NOMO-1 (cell line): Measurements from ENCODE around the gene SLC46A2.

Source experiments
- DNase-seq, 2 experiments: peaks; one replicate each; lab custom pipeline; 2025; ENCODE audit not compliant: unreplicated experiment in 2 of 2; lab: John Stamatoyannopoulos, UW

The SLC46A2 gene

DNA sequence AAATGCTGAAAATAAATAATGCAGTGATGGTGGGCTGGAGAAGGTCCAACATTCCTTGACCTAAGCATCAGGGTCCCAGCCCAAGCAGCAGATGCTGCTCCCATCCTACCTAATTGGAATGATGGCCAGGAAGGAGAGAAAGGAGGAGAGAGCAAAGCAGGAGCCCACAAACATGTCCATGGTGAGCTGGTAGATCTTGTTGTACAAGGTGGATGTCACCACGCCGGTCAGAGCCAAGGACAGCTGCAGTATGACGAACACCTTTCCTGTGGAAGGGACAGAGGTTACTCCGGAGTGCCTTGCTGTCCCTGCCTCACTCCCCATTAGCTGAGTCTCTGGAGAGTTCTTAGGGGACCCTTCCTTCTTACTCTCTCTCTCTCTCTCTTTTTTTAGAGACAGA is 4.3 kb downstream of the SLC46A2 start:
- no peak for DNase-seq

- DNase-seq: no peak
These were observed 5.4 kb downstream of the SLC46A2 start for GRCh38 chr9:112885324-112885723.

GRCh38 chr9:112884721-112885120 is 6.0 kb downstream of the SLC46A2 start:
- DNase-seq: no peak

GRCh38 chr9:112884101-112884500 is 6.6 kb downstream of the SLC46A2 start:
- DNase-seq: no peak

GRCh38 chr9:112881331-112881730 is 9.3 kb downstream of the SLC46A2 start:
- DNase-seq: no peak

DNA sequence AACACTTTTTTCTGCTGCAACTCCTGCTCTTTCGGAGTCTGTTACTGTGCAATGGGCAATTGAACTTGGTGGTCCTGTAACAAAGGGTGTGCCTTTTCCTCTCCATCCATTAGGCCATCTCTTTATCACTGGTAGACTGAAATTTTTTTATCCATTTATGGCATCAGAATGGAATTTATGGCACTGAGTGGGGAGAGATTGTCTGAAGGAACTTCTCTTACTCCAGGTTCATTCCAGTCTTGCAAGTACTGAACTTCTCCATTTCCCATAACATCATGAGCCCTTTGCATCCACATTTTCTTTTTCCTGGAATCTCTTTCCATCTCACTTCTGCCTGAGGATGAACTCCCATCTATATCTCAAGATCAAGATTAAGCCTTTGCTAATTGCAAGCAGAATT is 10.0 kb downstream of the SLC46A2 start:
- DNase-seq: no peak

DNA sequence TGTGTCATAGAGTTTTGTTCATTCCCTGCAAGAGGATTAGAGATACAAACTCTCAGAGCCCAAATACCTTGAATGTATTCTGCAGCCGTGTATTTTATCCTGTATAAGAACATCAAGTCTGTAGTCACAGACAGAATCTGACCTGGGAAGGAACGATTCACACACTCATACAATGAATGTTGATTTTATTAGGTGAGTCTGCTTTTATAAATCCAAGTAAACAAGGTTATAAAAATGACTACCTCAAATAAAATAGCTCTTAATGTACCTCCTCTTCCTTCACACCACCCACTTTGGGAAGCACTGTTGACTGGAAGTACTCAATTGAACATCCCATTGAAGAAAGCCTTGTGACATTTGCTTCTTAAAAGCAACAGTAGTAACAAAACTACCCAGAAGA is 11.9 kb downstream of the SLC46A2 start:
- no peak for DNase-seq

GRCh38 chr9:112873773-112874405 is 16.8 kb downstream of the SLC46A2 start:
- no peak for DNase-seq

DNA sequence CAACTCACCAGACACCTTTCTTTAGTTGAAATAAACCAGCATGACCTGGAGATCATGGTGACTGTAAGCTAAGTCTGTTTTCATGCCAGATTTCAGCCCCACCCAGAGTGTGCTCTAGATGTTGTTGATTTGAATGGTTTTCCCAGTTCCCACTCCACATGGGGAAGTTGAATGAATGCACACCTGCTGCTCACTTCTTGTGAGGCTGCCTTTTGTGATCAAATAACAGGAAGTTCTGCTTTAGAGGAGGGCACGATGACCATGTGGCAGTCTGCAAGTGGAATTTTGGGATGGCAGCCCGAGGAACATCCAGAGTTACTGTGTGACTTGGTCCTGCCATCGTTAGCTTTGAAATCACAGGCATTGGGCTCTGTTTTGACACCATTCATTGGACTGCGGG is 18.7 kb downstream of the SLC46A2 start:
- no peak for DNase-seq

GRCh38 chr9:112870556-112870955 is 20.1 kb downstream of the SLC46A2 start:
- DNase-seq: no peak

DNA sequence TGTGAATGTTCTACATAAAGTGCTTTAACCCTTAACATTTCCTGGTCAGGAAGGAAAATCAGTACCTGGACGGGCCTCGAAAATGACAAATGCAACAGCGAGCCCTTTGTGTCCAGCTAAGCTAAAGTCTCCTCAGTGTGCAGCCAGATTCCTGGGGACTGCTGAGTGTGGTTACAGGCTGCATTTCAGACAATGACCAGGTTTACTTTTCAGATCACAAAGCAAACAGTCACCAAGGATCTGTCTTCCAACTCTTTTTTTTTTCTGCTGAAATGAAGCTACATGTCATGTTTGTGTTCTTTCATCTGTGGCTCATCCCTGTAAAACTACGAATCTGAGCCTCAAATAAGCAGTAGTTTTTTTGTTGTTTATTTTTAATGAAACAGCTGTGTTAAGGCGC is 20.8 kb downstream of the SLC46A2 start:
- DNase-seq: no peak

GRCh38 chr9:112869041-112869529 is 21.6 kb downstream of the SLC46A2 start:
- no peak for DNase-seq

- DNase-seq: no peak
These were observed 22.2 kb downstream of the SLC46A2 start for GRCh38 chr9:112868461-112868860.

- DNase-seq: peak; percentile 3 to 35
These were observed 23.2 kb downstream of the SLC46A2 start for GRCh38 chr9:112867275-112867991.

- no peak for DNase-seq
These were observed 23.9 kb downstream of the SLC46A2 start for GRCh38 chr9:112866662-112867274.

- no peak for DNase-seq
These were observed 25.7 kb downstream of the SLC46A2 start for GRCh38 chr9:112864982-112865381.

GRCh38 chr9:112864403-112864802 is 26.3 kb downstream of the SLC46A2 start:
- no peak for DNase-seq

- DNase-seq: peak in 1 of 2 experiments; percentile 50
These were observed 26.9 kb downstream of the SLC46A2 start for GRCh38 chr9:112863746-112864145.

GRCh38 chr9:112863214-112863613 is 27.5 kb downstream of the SLC46A2 start:
- peak; percentile 66 to 79 for DNase-seq

DNA sequence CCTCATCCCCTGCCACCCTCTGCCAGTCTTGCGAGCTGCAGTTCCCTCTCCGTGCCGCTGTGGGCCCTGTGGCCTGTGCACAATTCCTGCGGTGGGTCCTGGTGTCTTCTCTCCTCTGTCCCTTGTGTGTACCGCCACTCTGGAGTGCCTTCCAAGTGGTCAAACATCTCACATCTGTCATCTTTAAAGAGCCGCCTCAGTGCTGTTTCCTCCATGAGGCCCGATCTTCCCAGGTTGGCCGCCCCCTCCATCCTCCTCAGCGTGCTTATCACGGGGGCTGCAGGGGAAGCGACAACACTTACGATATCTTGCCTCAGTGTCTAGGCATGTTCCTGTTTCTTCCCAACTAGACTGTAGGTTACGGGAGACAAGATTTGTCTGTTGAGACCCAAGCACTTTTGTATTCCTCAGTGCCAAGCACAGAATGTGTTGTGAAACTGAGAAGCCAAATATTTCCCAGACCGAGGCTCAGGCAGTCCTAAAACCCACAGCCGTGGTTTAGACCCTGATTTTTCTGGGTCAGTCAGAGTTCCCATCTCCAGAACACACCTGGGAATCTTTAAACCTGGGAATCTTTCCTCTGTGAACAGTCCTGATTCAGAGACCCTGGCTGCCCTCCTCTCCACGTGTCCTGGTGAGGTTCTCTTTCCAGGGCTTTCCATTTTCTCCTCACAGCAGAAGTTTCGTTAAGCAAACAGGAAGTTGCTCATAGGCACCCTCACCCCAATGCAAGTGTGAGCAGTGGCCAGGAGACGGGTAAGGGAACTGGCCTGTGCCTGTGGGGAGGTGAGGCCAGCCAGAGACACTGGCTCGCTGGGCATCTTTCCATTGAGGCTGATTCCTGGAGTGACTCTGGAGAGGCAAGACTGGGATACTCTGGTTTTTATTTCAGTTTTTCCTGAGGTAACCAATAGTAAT is 28.8 kb downstream of the SLC46A2 start:
- DNase-seq: peak; percentile 60 to 77

DNA sequence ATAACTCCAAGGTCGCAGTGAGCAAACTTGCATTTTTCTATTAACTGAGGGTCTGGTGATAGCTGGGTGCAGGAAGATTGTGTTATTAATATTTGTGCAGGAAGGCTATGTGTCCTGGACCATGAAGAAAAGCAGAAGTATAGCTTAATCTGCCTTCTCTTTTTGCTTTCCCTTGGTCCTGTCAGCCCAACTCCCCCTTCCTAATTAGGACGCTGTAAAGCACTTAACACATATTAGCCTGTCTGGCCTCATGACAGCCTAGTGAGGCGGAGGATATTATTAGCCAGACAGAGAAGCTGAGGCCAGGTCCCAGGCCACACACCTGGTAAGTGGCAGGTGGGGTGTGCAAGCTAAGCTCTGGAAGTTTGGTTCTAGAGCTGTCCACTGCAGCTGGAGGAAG is 29.5 kb downstream of the SLC46A2 start:
- peak in 1 of 2 experiments; percentile 35 for DNase-seq
